Heart right ventricle (tissue), 16 donors: Measurements from ENCODE around the gene SLC2A6. TPM values are rescaled to one million over a fixed set of nuclear protein-coding genes. Genes with fewer than 3 reads are reported as not detected.

Source experiments
- ATAC-seq, 8 donors: fragments of 200-7000 bp; cut with Tn5 transposase; one replicate each; pipeline ENCODE4 v1.9.1; 2020; ENCODE audit warnings: mild to moderate bottlenecking in 8 of 8, moderate library complexity in 8 of 8, moderate number of reproducible peaks in 1 of 8
- DNase-seq, 2 donors: peaks; one replicate each; pipeline ENCODE4 v3.0.0-alpha.2; 2020
- H3K27ac ChIP-seq, 10 donors: fragments of 200-600 bp; sonication (generic) in 2 of 10; one replicate each; pipeline versions ENCODE4 v1.5.0 to v1.8.0; 2020 to 2022; ENCODE audit warnings: mild to moderate bottlenecking in 3 of 10
- H3K27me3 ChIP-seq, 7 donors: fragments of 200-600 bp; one replicate each; pipeline ENCODE4 v1.8.0; 2021 to 2022; ENCODE audit warnings: mild to moderate bottlenecking in 2 of 7
- H3K36me3 ChIP-seq, 9 donors: fragments of 200-600 bp; sonication (generic) in 1 of 9; one replicate each; pipeline versions ENCODE4 v1.5.0 to v1.8.0; 2020 to 2022; ENCODE audit warnings: mild to moderate bottlenecking in 2 of 9
- H3K4me1 ChIP-seq, 9 donors: fragments of 200-600 bp; sonication (generic) in 1 of 9; one replicate each; pipeline versions ENCODE4 v1.5.0 to v1.8.0; 2020 to 2022; ENCODE audit warnings: mild to moderate bottlenecking in 4 of 9
- H3K4me3 ChIP-seq, 10 donors: fragments of 200-600 bp; sonication (generic) in 2 of 10; one replicate each; pipeline versions ENCODE4 v1.5.0 to v1.8.0; 2020 to 2022; ENCODE audit warnings: mild to moderate bottlenecking in 7 of 10, moderate library complexity in 2 of 10
- H3K9me3 ChIP-seq, 11 donors: fragments of 200-600 bp in 10 of 11; sonication (generic) in 2 of 11; one replicate each; pipeline versions ENCODE4 v1.5.0 to v1.8.0; 2013 to 2022; ENCODE audit warnings: mild to moderate bottlenecking in 2 of 11, control low read depth in 1 of 11, moderate library complexity in 1 of 11
- WGBS, 2 donors: extraction: QIAGEN DNeasy Blood & Tissue Kit; methylation state at CpG; one replicate each; pipeline ENCODE4 v1.1.7; 2013; ENCODE audit warnings: inconsistent platforms in 1 of 2; 5-methylcytosine and 5-hydroxymethylcytosine counted together
- intact Hi-C, 10 donors: fragments of 100-400 bp; cut with DNase I; formaldehyde crosslinking; loops; one replicate each; pipeline versions ENCODE4 v1.11.1 to v1.14.2; 2022
- polyA plus RNA-seq, 2 donors: library from polyadenylated mRNA; stranded (reverse); fragments of 200-250 nt; gene quantifications; one replicate each; pipeline ENCODE4 v1.2.3, GENCODE V29; 2013
- total RNA-seq, 10 donors: library from RNA; stranded (reverse); fragmentation: NEBNext Ultra II Directional in 3 of 10; extraction: Animal tissue kit (Norgen Biotek cat#: 25700) in 3 of 10; gene quantifications; one replicate each; pipeline versions ENCODE4 v1.2.1 to v1.2.4, GENCODE V29; 2021 to 2023
- TF ChIP-seq, protein P1 (sequence below), 9 donors: fragments of 200-600 bp; sonication (generic) in 2 of 9; IDR thresholded peaks; one replicate each; pipeline versions ENCODE4 v1.5.0 to v1.8.0; 2021 to 2022; ENCODE audit warnings: antibody characterized with exemption in 9 of 9, mild to moderate bottlenecking in 5 of 9, moderate library complexity in 1 of 9
- donor health status: Arrhythmogenic right ventricular cardiomyopathy.
- donor health status: ischemic (EF 13 %, LVEDD 7.1; RV severe dilation, severe dysfunction).
- donor health status: healthy with polysubstance abuse.
- donor health status: DM: no; HTN: yes; CAD: no.
- donor health status: DM: no; HTN: no; CAD: no.
- donor health status: ischemic (EF 25% LVEDD 6.9; RV normal size, moderate dysfunction).
- donor health status: ischemic (EF 25% LVEDD 5.7; RV mildly dilated, moderate dysfunction).
- donor health status: healthy.
- donor health status: DM: yes; HTN: yes; CAD: no.
- donor health status: Ischemic cardiomyopathy.
- donor health status: ischemic (EF 35%, LVEDD 5.7; RV mildly dilated, moderate dysfunction).
- donor health status: nonischemic (EF 11% LVEDD 7.7; RV severe dilation, severe dysfunction).
- donor health status: DM: yes; HTN: yes; CAD: no.
- donor health status: PGD.
- donor health status: ischemic (EF 29% LVEDD 5.4; RV normal size, mild dysfunction).
- donor health status: nonischemic (EF 23%, LVEDD 6.1; RV moderate dilation, normal function).

Gene SLC2A6
- total and polyA plus RNA-seq, 12 donors: 1.3 to 7.0 (median 2.5) TPM

- WGBS, 2 donors: 92 to 93% methylated on average over 19 of the region's 19 CpGs
- Histone ChIP-seq H3K27me3 (peaks cover 0 to 13% (median 0%) of the 10 kb centered on the region in 7 donors), H3K27ac (no peak overlapping the region), H3K36me3 (no peaks in the 10 kb centered on the region), H3K9me3 (no peaks in the 10 kb centered on the region), H3K4me3 (no peak overlapping the region), H3K4me1 (peaks cover 10 to 30% (median 26%) of the 10 kb centered on the region in 9 donors)
- ATAC-seq (no peak), DNase-seq (no peak)
- TF ChIP-seq, protein P1, sequence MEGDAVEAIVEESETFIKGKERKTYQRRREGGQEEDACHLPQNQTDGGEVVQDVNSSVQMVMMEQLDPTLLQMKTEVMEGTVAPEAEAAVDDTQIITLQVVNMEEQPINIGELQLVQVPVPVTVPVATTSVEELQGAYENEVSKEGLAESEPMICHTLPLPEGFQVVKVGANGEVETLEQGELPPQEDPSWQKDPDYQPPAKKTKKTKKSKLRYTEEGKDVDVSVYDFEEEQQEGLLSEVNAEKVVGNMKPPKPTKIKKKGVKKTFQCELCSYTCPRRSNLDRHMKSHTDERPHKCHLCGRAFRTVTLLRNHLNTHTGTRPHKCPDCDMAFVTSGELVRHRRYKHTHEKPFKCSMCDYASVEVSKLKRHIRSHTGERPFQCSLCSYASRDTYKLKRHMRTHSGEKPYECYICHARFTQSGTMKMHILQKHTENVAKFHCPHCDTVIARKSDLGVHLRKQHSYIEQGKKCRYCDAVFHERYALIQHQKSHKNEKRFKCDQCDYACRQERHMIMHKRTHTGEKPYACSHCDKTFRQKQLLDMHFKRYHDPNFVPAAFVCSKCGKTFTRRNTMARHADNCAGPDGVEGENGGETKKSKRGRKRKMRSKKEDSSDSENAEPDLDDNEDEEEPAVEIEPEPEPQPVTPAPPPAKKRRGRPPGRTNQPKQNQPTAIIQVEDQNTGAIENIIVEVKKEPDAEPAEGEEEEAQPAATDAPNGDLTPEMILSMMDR (IDR thresholded peaks at IDR 0.05): no peak
- intact Hi-C loops: loop anchor here in 7 of 10 donors (5.0 to 10.0 kb wide), 6 partner anchors 82 to 465 kb away; partner anchors contain the start of genes MED22 (in 2 of the 7), RPL7A (in 2 of the 7) and SURF6 (in 1 of the 7)
Observed at GRCh38 chr9:133489253-133490190, 10.6 kb upstream of the SLC2A6 start.

- DNase-seq (no peak), ATAC-seq (no peak)
- TF ChIP-seq, protein P1 (IDR thresholded peaks at IDR 0.05): no peak
- peaks cover 0 to 16% (median 0%) of the 10 kb centered on the region in 7 donors for H3K27me3 ChIP-seq
- H3K4me1 ChIP-seq: peaks cover 10 to 30% (median 26%) of the 10 kb centered on the region in 9 donors
- no peak overlapping the region for H3K27ac ChIP-seq
- no peaks in the 10 kb centered on the region for H3K9me3 ChIP-seq
- no peak overlapping the region for H3K4me3 ChIP-seq
- intact Hi-C loops: loop anchor here in 7 of 10 donors (5.0 to 10.0 kb wide), 6 partner anchors 81 to 464 kb away; partner anchors contain the start of genes MED22 (in 2 of the 7), RPL7A (in 2 of the 7) and SURF6 (in 1 of the 7)
- no peaks in the 10 kb centered on the region for H3K36me3 ChIP-seq
- WGBS, 2 donors: 93 to 95% methylated on average over 18 of the region's 18 CpGs
Observed at GRCh38 chr9:133488686-133489252, 9.9 kb upstream of the SLC2A6 start.

- Histone ChIP-seq H3K4me1 (peaks cover 5 to 22% (median 16%) of the 10 kb centered on the region in 9 donors), H3K9me3 (no peaks in the 10 kb centered on the region), H3K36me3 (no peaks in the 10 kb centered on the region), H3K27ac (peak overlapping the region in 3 of 10 donors; percentile 20 to 68 (median 31)), H3K27me3 (peaks cover 0 to 16% (median 0%) of the 10 kb centered on the region in 7 donors), H3K4me3 (peak overlapping the region in 1 of 10 donors; percentile 7)
- intact Hi-C loops: loop anchor here (2.0 to 10.0 kb wide), 10 partner anchors 80 to 463 kb away; partner anchors contain the start of genes MED22 (in 2 of the 10), RPL7A (in 2 of the 10) and SURF6 (in 1 of the 10)
- TF ChIP-seq, protein P1 (IDR thresholded peaks at IDR 0.05): no peak
- DNase-seq: no peak
- ATAC-seq: no peak
- WGBS, 2 donors: 78 to 89% methylated on average over 8 of the region's 8 CpGs
Observed at GRCh38 chr9:133487331-133487725, 8.4 kb upstream of the SLC2A6 start.
